SHP77 (cell line): ENCODE measurements around the gene CLEC2L.
"Not testable (repeated sequence)": the region's sequence is repeated elsewhere in the genome, so short reads cannot be mapped to it uniquely, and the experiment has no call there.

Experiments used
- DNase-seq, 2 experiments: peaks; one replicate each; lab custom pipeline; 2025; lab: John Stamatoyannopoulos, UW

The CLEC2L gene

GRCh38 chr7:139523968-139524815, 707 bp downstream of the CLEC2L start:
- no peak for DNase-seq

DNA sequence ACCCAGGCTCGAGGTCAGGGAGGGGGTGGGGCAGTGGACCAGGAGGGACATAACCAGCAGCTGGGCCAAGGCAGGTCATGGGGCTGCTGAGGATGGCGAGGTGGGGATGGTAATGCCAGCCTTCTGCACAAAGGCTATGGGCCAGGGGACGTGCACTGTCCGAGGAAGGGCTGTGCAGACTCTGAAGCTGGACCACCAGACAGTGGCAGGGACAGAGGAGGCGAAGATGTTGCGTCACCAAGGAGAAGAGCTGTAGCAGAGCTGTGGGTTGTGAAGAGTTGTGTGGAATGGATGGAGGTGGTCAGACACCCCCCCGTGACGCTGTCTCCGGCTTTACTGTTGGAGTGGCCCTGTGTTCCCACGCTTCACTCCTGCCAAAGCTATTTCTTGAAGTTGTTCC, 1.8 kb downstream of the CLEC2L start:
- no peak for DNase-seq

- no peak for DNase-seq
Measured at GRCh38 chr7:139525750-139526149, 2.3 kb downstream of the CLEC2L start.

GRCh38 chr7:139526578-139527544, 3.4 kb downstream of the CLEC2L start:
- no peak for DNase-seq

DNA sequence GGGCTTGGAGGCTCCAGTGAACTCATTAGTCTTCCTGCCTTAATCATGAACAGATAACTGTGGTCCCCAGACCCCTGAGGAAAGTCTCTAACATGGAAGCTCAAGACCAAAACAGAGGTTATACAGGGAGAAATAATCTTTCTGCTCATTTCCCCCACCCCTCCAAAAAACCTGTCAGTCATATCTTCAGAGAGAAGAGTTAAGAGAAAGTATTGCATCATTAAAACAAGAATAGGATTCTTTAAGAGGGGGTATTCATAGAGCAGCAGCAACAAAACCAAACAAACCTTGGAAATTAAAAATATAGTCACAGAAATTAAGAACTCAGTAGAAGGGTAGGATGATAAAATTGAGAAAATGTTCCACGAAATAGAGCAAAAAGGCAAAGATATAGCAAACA, 7.6 kb downstream of the CLEC2L start:
- DNase-seq: no peak

DNA sequence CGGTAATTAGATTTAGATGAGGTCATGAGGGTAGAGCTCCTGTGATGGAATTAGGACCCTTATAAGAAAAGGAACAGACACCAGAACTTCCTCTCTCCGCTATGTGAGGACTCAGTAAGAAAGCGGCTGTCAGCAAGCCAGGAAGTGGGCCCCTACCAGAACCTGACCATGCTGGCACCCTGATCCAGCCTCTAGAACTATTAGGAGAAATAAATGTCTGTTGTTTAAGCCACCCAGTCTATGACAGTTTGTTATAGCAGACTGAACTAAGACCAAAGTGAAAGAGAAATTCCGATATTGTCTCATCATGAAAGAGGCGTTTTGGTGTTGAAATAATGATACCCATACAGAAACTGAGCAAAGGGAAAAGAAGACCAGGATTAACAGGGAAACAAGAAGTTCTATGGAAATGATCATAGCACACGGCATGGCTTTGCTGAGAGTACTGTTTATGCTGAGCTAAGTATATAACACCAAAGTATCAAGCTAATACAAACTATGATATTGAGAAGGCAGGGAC, 9.2 kb downstream of the CLEC2L start:
- DNase-seq: no peak

DNA sequence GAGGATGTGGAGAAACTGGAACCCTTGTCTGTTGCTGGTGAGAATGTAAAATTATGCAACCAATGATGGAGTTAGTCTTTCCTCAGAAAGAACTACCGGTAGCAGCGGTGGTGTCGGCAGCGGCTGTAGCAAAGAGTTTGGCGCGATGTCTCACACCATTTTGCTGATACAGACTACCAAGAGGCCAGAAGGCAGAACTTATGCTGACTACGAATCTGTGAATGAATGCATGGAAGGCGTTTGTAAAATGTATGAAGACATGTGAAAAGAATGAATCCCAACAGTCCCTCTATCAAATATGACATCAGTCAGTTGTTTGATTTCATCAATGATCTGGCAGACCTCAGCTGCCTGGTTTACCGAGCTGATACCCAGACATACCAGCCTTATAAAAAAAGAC, 10.6 kb downstream of the CLEC2L start:
- no peak for DNase-seq

- no peak for DNase-seq
Measured at GRCh38 chr7:139534966-139535651, 11.6 kb downstream of the CLEC2L start.

- DNase-seq: no peak
Measured at GRCh38 chr7:139536152-139536551, 12.7 kb downstream of the CLEC2L start.

DNA sequence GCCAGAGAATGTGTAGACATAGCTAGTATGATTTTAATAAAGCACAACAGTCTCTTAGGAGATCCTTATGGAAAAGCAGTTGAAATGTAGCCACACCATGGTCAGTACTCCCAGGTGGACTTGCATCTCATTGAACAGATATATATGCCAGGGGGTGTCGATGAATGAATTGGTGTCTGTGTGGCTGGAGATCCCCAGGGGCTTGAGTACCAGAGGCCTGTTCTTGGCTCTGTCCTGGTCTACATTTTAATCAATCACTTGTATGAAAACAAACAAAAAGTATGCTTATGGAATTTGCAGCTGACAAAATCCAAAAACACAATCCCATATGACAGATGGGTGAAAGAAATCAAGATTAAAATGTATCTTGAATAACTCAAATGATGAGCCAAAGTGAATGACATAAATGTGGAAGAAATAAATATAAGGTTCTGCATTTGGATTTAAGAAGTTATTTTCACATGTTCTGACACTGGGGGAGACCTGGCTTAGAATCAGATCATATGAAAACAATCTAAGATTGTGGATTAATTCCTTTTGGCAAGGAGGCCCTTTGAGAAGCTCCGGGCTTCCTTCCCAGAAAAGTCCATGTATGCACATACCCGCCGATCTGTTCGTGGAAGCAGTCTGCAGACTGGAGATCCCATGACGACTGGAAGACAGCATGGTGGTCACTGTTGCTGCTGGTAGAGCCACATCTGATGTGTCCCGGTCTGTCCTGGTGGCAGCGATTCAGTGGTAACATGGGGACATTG, 15.6 kb downstream of the CLEC2L start:
- no peak for DNase-seq

DNA sequence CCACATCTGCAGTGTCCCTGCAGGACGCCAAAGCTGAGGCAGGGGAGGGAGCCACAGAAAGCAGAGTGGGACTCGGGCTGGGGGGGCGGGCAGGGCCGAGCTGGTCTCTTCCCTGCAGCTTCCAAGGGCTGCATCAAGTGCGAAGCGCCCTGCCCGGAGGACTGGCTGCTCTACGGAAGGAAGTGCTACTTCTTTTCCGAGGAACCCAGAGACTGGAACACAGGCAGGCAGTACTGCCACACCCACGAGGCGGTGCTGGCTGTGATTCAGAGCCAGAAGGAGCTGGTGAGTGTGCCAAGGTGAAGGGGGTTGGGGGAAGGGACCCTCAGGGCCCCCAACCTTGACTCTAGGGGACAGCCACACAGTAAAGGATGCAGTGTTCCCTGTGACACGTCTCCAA, 16.7 kb downstream of the CLEC2L start:
- DNase-seq: no peak

GRCh38 chr7:139541600-139542307, 18.3 kb downstream of the CLEC2L start:
- DNase-seq: no peak

DNA sequence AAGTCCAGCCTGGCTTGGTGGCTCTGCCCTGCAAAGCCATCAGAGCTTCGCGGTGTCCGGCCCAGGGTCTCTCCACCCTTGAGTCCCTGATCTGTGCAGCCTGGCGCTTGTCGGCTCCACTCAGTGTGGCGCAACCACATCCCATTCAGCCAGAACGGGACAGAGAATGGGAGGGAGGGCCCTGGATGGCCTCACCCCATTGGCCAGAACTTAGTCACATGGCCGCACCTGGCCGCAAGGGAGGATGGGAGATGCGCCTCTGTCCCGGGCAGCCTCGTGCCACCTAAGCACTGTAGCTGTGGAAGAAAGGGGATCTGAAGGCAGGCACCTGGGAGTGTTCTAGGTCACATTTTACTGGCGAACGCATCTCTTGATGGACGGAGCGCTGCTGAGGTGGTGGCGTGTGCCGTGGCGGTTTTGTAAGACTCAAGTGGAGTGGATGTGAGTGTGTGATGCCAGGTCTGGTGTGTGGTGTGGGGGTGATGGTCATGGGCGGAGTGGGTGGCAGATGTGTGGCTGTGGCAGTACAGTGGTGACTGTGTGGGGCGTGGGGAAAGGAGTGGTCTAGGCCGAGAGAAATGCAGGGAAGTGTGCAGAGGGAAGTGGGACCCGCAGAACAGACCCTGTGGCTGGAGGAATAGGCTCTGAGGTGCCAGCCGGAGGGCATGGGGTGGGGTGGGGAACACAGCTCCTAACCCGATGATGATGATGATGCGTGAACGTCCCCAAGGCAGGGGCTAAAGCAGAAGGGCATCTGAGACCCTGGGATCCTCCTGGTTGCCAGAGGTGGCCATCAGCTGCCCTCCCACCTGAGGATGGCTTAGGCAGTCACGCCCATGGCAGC, 19.0 kb downstream of the CLEC2L start:
- DNase-seq: no peak

DNA sequence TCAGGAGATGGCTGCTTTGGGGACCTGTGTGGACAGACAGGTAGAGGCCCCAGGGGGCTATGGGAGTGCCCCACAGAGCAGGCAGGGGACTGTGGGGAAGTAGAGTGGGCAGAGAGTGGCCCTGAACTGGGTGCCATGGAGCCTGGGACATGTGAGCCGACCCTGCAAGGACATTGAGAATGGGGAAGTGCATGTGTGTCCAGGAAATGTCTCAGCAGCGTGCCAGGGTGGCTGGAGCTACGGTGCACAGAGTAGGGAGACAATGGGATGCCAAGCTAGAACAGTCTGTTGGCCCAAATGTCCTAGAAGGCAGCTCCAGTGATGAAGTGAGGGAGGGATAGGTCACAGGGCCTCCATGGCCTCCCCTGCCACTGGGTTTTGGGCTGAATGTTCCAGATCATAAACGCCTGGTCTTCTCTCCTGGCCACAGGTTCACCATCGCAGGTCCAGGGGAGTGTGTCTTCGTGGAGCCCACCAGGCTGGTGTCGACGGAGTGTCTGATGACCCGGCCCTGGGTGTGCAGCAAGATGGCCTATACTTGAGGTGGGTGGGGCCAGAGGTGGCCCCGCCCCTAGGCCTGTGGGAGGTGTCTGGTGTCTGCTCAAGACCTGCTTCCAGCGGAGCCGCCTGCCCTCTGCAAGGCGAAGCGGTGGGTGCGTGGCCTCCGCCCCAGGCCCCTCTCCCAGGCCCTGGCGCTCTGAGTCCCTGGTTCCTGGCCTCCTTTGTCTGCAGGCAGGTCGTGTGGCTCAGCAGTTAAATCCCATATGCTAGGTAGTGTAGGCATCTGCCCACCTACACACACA, 20.5 kb downstream of the CLEC2L start:
- DNase-seq: no peak

DNA sequence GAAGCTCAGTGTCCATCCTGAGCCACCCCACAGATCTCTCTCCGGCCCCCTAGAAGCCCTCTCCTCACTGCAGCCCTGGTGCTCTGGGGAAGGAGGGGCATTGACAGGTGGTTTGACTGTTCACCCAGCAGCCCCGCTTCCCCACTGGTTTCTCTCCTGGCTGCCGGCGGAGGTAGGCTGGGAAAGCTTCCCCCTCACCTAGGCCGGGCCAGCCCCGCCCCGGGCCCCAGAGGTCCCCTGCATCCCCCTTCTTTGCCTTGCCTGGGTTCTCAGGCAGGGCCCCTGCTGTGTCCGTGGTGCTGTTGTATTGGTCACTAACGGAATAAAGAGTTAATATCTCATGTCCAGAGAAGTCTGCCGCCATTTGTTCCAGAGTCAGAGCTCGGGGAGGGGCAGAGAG, 21.2 kb downstream of the CLEC2L start:
- DNase-seq: no peak

- DNase-seq: no peak
Measured at GRCh38 chr7:139548302-139549028, 25.0 kb downstream of the CLEC2L start.

DNA sequence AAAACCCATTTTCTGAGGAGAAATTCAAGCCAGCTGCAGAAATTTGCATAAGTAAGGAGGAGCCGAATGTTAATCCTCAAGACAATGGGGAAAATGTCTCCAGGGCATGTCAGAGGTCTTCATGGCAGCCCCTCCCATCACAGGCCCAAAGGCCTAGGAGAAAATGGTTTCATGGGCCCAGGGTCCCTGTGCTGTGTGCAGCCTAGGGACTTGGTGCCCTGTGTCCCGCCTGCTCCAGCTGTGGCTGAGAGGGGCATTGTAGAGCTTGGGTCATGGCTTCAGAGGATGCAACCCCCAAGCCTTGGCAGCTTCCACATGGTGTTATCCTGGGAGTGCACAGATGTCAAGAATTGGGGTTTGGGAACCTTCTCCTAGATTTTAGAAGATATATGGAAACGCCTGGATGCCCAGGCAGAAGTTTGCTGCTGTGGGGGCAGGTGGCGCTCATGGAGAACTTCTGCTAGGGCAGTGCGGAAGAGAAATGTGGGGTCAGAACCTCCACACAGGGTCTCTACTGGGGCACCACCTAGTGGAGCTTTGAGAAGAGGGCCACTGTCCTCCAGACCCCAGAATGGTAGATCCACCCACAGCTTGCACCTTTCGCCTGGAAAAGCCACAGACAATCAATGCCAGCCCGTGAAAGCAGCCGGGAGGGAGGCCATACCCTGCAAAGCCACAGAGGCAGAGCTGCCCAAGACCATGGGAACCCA, 30.7 kb downstream of the CLEC2L start:
- DNase-seq: not testable (repeated sequence)
